GM12891 (cell line): ENCODE data around the gene PLCL1.

Source experiments
- POLR2A ChIP-seq: IDR thresholded peaks from 2 replicates; pipeline ENCODE4 v1.6.1; 2011; ENCODE audit warnings: low read depth, low read length, control low read depth
- POLR2AphosphoS5 ChIP-seq: IDR thresholded peaks from 2 replicates; pipeline ENCODE4 v1.6.1; 2011; ENCODE audit warnings: low read depth, low read length, control low read depth
- POU2F2 ChIP-seq: IDR thresholded peaks from 2 replicates; pipeline ENCODE4 v1.6.1; 2011; ENCODE audit warnings: low read depth, mild to moderate bottlenecking, control low read depth, low read length, moderate library complexity
- SPI1 ChIP-seq: IDR thresholded peaks from 2 replicates; pipeline ENCODE4 v1.6.1; 2011; ENCODE audit warnings: low read depth, low read length, control low read depth
- TAF1 ChIP-seq: IDR thresholded peaks from 2 replicates; pipeline ENCODE4 v1.6.1; 2011; ENCODE audit warnings: low read depth, low read length, control low read depth

DNA sequence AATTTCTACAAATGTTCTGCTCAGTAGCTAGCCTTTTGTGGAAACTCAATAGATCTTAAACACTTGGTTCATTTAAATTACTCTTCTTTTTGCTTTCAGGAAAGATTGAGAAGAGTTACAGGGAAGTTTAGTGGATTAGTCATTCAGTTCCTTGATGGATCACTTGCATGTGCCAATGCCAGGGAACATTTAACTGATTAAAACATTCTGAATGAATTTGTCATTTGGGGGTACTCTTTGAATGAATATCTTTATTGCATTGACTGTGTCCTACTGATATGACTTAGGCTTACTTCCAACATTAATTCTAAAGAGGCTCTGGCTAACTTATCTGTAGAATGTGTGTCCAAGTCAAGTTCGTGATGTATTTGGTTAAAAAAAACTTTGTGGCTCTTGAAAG lies 199.8 kb downstream of the PLCL1 start:
- no peak for TF ChIP-seq POLR2A
- TF ChIP-seq POLR2AphosphoS5: no peak
- TF ChIP-seq TAF1: no peak
- no peak for TF ChIP-seq SPI1
- no peak for TF ChIP-seq POU2F2
